GM23338 (cell line): ENCODE measurements around the gene SMIM5.

Experiments used
- CREB1 ChIP-seq: fragments of 250-450 bp; sonication (Bioruptor Pico); IDR thresholded peaks from 2 replicates; pipeline ENCODE4 v1.5.0; 2020; ENCODE audit warnings: low read depth, mild to moderate bottlenecking, moderate library complexity
- EZH2 ChIP-seq: fragments of 200-600 bp; sonication (generic); IDR thresholded peaks from one replicate; pipeline ENCODE4 v1.8.0; 2017; ENCODE audit warnings: antibody characterized with exemption, mild to moderate bottlenecking, low read depth; ENCODE audit not compliant: unreplicated experiment
- EZH2phosphoT487 ChIP-seq: fragments of 200-600 bp; sonication (generic); IDR thresholded peaks from one replicate; pipeline ENCODE4 v1.8.1; 2018; ENCODE audit warnings: antibody characterized with exemption; ENCODE audit not compliant: unreplicated experiment
- NANOG ChIP-seq: IDR thresholded peaks from 2 replicates; pipeline ENCODE4 v1.6.1; 2016; ENCODE audit warnings: antibody characterized with exemption, borderline replicate concordance
- POLR2AphosphoS5 ChIP-seq: IDR thresholded peaks from 2 replicates; pipeline ENCODE4 v1.6.1; 2016; ENCODE audit warnings: antibody characterized with exemption, low read depth
- TF ChIP-seq, protein P1 (sequence below), 2 experiments: fragments of 200-600 bp in 1 of 2; sonication (generic) in 1 of 2; conservative IDR thresholded peaks; 2 replicates each; pipeline versions ENCODE4 v1.5.1 to v1.6.1; 2016 to 2017; ENCODE audit warnings: antibody characterized with exemption in 2 of 2, low read depth in 2 of 2, mild to moderate bottlenecking in 2 of 2, moderate library complexity in 1 of 2
- TF ChIP-seq, protein P2 (sequence below): IDR thresholded peaks from one replicate; pipeline ENCODE4 v1.6.1; 2018; ENCODE audit warnings: antibody characterized with exemption; ENCODE audit not compliant: unreplicated experiment
- TF ChIP-seq, protein P3 (sequence below): fragments of 250-450 bp; sonication (Bioruptor Pico); IDR thresholded peaks from 2 replicates; pipeline ENCODE4 v1.5.0; 2020; ENCODE audit warnings: mild to moderate bottlenecking, moderate library complexity

DNA sequence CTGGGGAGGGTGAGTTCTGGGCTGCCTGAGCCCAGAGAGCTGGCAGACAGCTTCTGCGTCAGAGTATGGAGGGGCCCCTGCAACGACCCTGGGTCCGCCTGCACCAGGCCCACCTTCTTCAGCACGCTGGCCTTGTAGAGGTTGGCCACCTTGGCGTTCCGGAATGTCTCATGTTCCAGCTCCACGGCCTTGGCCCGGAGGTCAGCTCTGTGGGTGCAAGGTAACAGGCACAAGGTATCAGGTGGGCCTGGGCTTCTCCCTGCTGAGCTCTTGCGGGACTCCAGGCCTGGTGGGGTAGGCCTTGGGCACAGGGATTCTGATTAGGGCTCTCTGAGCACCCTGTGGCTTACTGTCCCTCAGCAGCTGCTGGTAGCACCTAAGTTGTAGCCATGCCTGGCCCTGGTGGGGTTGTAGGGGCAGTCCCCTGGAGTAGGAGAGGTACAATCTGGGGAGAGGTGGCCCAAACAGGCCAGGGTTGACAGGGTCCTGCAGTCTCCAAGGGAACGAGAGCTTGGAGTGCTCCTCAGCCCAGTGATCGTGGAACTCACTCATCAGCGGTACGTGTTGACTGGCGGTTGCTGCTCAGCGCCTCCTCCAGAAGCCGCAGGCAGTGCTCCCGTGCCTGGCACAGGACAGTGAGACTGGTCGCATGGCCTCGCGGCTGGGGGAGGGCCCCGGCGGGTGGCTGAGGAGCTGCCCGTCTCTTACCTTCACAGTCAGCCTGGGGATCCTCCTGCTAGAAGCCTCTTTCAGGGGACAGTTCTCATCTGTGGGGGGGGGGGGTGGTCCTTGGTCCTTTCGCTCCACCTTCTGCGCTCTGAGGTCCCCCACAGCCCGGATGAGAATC is 2.9 kb upstream of the SMIM5 start:
- TF ChIP-seq, protein P1, sequence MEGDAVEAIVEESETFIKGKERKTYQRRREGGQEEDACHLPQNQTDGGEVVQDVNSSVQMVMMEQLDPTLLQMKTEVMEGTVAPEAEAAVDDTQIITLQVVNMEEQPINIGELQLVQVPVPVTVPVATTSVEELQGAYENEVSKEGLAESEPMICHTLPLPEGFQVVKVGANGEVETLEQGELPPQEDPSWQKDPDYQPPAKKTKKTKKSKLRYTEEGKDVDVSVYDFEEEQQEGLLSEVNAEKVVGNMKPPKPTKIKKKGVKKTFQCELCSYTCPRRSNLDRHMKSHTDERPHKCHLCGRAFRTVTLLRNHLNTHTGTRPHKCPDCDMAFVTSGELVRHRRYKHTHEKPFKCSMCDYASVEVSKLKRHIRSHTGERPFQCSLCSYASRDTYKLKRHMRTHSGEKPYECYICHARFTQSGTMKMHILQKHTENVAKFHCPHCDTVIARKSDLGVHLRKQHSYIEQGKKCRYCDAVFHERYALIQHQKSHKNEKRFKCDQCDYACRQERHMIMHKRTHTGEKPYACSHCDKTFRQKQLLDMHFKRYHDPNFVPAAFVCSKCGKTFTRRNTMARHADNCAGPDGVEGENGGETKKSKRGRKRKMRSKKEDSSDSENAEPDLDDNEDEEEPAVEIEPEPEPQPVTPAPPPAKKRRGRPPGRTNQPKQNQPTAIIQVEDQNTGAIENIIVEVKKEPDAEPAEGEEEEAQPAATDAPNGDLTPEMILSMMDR (conservative IDR thresholded peaks at IDR 0.05; ENCODE audit: low read depth in 2 of 2), result no peak
- TF ChIP-seq, protein P2, sequence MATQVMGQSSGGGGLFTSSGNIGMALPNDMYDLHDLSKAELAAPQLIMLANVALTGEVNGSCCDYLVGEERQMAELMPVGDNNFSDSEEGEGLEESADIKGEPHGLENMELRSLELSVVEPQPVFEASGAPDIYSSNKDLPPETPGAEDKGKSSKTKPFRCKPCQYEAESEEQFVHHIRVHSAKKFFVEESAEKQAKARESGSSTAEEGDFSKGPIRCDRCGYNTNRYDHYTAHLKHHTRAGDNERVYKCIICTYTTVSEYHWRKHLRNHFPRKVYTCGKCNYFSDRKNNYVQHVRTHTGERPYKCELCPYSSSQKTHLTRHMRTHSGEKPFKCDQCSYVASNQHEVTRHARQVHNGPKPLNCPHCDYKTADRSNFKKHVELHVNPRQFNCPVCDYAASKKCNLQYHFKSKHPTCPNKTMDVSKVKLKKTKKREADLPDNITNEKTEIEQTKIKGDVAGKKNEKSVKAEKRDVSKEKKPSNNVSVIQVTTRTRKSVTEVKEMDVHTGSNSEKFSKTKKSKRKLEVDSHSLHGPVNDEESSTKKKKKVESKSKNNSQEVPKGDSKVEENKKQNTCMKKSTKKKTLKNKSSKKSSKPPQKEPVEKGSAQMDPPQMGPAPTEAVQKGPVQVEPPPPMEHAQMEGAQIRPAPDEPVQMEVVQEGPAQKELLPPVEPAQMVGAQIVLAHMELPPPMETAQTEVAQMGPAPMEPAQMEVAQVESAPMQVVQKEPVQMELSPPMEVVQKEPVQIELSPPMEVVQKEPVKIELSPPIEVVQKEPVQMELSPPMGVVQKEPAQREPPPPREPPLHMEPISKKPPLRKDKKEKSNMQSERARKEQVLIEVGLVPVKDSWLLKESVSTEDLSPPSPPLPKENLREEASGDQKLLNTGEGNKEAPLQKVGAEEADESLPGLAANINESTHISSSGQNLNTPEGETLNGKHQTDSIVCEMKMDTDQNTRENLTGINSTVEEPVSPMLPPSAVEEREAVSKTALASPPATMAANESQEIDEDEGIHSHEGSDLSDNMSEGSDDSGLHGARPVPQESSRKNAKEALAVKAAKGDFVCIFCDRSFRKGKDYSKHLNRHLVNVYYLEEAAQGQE, result no peak
- TF ChIP-seq POLR2AphosphoS5, result no peak
- TF ChIP-seq NANOG, result no peak
- TF ChIP-seq EZH2phosphoT487, result no peak
- no peak for TF ChIP-seq CREB1 (CRISPR knock-in tag)
- TF ChIP-seq EZH2, result no peak
- TF ChIP-seq, protein P3, sequence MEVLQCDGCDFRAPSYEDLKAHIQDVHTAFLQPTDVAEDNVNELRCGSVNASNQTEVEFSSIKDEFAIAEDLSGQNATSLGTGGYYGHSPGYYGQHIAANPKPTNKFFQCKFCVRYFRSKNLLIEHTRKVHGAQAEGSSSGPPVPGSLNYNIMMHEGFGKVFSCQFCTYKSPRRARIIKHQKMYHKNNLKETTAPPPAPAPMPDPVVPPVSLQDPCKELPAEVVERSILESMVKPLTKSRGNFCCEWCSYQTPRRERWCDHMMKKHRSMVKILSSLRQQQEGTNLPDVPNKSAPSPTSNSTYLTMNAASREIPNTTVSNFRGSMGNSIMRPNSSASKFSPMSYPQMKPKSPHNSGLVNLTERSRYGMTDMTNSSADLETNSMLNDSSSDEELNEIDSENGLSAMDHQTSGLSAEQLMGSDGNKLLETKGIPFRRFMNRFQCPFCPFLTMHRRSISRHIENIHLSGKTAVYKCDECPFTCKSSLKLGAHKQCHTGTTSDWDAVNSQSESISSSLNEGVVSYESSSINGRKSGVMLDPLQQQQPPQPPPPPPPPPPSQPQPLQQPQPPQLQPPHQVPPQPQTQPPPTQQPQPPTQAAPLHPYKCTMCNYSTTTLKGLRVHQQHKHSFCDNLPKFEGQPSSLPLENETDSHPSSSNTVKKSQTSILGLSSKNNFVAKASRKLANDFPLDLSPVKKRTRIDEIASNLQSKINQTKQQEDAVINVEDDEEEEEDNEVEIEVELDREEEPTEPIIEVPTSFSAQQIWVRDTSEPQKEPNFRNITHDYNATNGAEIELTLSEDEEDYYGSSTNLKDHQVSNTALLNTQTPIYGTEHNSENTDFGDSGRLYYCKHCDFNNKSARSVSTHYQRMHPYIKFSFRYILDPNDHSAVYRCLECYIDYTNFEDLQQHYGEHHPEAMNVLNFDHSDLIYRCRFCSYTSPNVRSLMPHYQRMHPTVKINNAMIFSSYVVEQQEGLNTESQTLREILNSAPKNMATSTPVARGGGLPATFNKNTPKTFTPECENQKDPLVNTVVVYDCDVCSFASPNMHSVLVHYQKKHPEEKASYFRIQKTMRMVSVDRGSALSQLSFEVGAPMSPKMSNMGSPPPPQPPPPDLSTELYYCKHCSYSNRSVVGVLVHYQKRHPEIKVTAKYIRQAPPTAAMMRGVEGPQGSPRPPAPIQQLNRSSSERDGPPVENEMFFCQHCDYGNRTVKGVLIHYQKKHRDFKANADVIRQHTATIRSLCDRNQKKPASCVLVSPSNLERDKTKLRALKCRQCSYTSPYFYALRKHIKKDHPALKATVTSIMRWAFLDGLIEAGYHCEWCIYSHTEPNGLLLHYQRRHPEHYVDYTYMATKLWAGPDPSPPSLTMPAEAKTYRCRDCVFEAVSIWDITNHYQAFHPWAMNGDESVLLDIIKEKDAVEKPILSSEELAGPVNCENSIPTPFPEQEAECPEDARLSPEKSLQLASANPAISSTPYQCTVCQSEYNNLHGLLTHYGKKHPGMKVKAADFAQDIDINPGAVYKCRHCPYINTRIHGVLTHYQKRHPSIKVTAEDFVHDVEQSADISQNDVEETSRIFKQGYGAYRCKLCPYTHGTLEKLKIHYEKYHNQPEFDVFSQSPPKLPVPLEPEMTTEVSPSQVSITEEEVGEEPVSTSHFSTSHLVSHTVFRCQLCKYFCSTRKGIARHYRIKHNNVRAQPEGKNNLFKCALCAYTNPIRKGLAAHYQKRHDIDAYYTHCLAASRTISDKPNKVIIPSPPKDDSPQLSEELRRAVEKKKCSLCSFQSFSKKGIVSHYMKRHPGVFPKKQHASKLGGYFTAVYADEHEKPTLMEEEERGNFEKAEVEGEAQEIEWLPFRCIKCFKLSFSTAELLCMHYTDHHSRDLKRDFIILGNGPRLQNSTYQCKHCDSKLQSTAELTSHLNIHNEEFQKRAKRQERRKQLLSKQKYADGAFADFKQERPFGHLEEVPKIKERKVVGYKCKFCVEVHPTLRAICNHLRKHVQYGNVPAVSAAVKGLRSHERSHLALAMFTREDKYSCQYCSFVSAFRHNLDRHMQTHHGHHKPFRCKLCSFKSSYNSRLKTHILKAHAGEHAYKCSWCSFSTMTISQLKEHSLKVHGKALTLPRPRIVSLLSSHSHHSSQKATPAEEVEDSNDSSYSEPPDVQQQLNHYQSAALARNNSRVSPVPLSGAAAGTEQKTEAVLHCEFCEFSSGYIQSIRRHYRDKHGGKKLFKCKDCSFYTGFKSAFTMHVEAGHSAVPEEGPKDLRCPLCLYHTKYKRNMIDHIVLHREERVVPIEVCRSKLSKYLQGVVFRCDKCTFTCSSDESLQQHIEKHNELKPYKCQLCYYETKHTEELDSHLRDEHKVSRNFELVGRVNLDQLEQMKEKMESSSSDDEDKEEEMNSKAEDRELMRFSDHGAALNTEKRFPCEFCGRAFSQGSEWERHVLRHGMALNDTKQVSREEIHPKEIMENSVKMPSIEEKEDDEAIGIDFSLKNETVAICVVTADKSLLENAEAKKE (CRISPR knock-in tag), result no peak
